Fibroblast of the aortic adventitia (primary cell): ENCODE measurements around the gene MOAP1. TPM values are rescaled to one million over a fixed set of nuclear protein-coding genes. Genes with fewer than 3 reads are reported as not detected.

Experiments
- DNase-seq: peaks from one replicate; pipeline ENCODE4 v3.0.0-alpha.2; 2010; ENCODE audit warnings: low read depth
- H3K4me3 ChIP-seq: 2 replicates; pipeline ENCODE4 v1.5.1; 2011; ENCODE audit warnings: low read depth, mild to moderate bottlenecking, control low read depth, low read length, moderate library complexity
- total RNA-seq: library from RNA; depleted of rRNA; stranded (reverse); fragments of >200 nt; gene quantifications from 2 replicates; pipeline ENCODE4 v1.2.3, GENCODE V29; 2012; ENCODE audit warnings: low replicate concordance
- TF ChIP-seq, protein P1 (sequence below): IDR thresholded peaks from 2 replicates; pipeline ENCODE4 v1.5.1; 2011; ENCODE audit warnings: mild to moderate bottlenecking, low read length, control low read depth, inconsistent platforms; ENCODE audit not compliant: insufficient read depth

MOAP1 gene
- total RNA-seq, 1 donor = 12.7 TPM

DNA sequence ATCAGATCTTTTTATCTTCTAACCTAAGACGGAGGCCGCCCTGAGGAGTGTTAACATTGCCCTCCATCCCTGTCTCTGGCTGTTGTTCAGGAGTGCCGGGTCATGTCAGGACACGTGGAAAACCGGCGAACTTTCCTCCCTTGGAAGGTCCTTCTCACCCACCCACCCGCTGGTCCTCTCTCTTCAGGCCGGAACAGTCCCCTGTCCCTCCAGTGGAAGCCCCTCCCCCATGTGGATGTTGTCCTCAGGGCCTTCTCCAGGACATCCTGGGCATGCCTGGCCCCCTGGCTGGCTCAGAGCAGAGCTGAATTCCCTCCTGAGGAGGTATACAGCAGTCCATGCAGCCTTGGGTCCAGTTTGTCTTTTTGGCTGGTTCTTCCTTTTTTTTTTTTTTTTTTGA is 48.7 kb downstream of the MOAP1 start:
- TF ChIP-seq, protein P1, sequence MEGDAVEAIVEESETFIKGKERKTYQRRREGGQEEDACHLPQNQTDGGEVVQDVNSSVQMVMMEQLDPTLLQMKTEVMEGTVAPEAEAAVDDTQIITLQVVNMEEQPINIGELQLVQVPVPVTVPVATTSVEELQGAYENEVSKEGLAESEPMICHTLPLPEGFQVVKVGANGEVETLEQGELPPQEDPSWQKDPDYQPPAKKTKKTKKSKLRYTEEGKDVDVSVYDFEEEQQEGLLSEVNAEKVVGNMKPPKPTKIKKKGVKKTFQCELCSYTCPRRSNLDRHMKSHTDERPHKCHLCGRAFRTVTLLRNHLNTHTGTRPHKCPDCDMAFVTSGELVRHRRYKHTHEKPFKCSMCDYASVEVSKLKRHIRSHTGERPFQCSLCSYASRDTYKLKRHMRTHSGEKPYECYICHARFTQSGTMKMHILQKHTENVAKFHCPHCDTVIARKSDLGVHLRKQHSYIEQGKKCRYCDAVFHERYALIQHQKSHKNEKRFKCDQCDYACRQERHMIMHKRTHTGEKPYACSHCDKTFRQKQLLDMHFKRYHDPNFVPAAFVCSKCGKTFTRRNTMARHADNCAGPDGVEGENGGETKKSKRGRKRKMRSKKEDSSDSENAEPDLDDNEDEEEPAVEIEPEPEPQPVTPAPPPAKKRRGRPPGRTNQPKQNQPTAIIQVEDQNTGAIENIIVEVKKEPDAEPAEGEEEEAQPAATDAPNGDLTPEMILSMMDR = no peak
- DNase-seq = no peak
- H3K4me3 ChIP-seq = no peak overlapping the region

DNA sequence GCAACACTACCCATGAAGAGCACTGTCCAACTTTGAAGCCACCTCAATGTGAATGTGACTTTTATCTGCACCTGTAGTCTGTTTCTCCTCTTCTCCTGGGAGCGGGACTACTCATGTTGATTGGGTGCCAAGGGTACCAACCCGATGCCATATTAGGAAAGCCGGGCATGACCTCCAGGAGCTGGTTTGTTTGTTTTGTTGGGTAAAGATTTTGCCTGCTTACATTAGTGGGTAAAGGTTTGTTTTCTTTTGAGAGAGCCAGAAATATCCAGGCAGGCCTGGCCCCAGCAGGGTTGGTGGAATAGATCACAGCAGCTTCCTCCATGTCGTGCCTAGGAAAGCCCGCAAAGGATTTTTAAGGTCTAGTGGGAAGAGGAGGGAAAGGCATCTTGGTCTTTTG is 49.3 kb downstream of the MOAP1 start:
- TF ChIP-seq, protein P1 = no peak
- H3K4me3 ChIP-seq = no peak overlapping the region
- no peak for DNase-seq

DNA sequence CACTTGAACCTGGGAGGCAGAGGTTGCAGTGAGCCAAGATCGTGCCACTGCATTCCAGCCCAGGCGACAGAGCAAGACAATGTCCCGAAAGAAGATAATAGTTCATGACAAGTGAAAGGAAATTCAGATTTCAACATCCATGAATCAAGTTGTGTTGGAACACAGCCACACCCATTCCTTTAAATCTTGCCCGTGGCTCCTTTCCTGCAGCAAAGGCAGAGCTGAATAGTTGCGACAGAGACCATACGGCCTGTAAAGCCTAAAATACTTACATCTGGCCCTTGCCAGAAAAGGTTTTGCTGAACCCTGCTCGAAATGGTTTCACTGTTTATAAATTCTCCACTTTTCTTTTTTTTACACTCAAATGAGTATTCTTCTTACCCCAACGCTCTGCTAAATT is 51.2 kb downstream of the MOAP1 start:
- no peak overlapping the region for H3K4me3 ChIP-seq
- peak; percentile 91 for DNase-seq
- TF ChIP-seq, protein P1 = no peak

DNA sequence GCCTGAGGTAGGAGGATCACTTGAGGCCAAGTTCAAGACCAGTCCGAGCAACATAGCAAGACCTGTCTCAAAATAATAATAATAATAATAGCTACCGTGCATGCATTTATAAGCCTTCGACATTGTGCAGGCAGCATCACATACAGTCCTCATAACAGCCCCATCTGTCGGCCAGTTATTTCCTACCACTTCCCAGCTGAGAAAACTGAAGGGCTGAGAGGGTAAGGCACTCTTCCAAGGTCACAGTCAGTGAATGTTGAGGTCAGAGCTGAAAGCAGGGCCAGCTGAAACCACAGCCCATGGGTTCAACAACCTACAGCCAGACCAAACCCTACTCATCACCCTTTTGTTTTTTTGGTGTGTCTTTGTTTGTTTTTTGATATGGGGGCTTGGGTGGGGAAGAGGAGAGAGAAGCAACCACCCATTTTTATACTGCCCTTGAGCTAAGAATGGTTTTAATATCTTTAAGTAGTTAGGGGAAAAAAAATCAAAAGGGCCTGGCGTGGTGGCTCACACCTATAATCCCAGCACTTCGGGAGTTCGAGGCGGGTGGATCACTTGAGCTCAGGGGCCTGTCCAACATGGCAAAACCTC is 52.1 kb downstream of the MOAP1 start:
- TF ChIP-seq, protein P1 = peak; percentile 45
- peak; percentile 40 for DNase-seq
- no peak overlapping the region for H3K4me3 ChIP-seq

Other genes starting within 250 kb of the MOAP1 start
- 3.7 and 20.1 TPM in 2 replicates for gene ITPK1, start 69.0 kb downstream of the MOAP1 start, total RNA-seq
- gene LYSET, start 420 bp upstream of the MOAP1 start, total RNA-seq = 2.4 and 12.1 TPM in 2 replicates
- gene GON7, start 22.2 kb upstream of the MOAP1 start, total RNA-seq = 17.3 and 28.1 TPM in 2 replicates
- gene UBR7, start 22.4 kb upstream of the MOAP1 start, total RNA-seq = 43.3 and 46.9 TPM in 2 replicates
- 38.0 and 39.6 TPM in 2 replicates for gene BTBD7, start 148.1 kb upstream of the MOAP1 start, total RNA-seq
- gene COX8C, start 162.3 kb upstream of the MOAP1 start, total RNA-seq = not detected in 2 replicates
- gene UNC79, start 246.0 kb upstream of the MOAP1 start, total RNA-seq = 0.09 and 0.16 TPM in 2 replicates